Sigmoid colon (tissue), 4 donors: ENCODE data around the gene CCNC.

Source experiments
- EP300 ChIP-seq, 4 donors: sonication (generic); formaldehyde crosslinking; IDR thresholded peaks; one replicate each; pipeline ENCODE4 v1.6.1; 2017; ENCODE audit warnings: antibody characterized with exemption in 4 of 4
- TF ChIP-seq, protein P1 (sequence below), 4 experiments: fragments of 450-650 bp in 3 of 4; fragments of 200-600 bp in 1 of 4; IDR thresholded peaks; one replicate each; pipeline ENCODE4 v1.5.1; 2016 to 2019; ENCODE audit warnings: antibody characterized with exemption in 4 of 4, mild to moderate bottlenecking in 3 of 4, moderate library complexity in 2 of 4

DNA sequence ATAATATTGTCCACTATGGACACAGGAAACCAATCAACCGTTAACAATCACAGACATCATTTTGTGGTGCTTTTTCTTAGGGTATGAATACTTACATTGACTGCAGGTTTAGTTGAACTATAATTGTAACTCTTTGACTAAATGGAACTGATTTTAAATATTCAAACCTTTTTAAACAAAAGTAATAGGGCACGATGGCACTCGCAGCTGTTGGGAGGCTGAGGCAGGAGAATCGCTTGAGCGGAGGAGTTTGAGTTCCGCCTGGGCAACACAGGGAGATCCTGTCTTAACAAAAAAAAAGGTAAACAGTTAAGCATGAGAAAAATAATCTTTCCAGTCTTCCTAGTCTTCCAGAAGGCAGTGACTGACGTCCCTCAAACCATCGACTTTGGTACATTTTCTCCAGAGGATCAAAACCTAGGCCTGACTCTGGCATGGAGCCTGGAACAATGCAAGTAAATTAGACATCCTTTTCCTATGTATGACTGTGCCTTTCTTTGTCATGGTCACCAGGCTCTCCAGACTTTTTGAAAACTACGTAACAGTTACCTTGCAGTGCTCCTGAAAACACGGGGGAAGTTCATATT lies 21.5 kb upstream of the CCNC start:
- TF ChIP-seq, protein P1, sequence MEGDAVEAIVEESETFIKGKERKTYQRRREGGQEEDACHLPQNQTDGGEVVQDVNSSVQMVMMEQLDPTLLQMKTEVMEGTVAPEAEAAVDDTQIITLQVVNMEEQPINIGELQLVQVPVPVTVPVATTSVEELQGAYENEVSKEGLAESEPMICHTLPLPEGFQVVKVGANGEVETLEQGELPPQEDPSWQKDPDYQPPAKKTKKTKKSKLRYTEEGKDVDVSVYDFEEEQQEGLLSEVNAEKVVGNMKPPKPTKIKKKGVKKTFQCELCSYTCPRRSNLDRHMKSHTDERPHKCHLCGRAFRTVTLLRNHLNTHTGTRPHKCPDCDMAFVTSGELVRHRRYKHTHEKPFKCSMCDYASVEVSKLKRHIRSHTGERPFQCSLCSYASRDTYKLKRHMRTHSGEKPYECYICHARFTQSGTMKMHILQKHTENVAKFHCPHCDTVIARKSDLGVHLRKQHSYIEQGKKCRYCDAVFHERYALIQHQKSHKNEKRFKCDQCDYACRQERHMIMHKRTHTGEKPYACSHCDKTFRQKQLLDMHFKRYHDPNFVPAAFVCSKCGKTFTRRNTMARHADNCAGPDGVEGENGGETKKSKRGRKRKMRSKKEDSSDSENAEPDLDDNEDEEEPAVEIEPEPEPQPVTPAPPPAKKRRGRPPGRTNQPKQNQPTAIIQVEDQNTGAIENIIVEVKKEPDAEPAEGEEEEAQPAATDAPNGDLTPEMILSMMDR (IDR thresholded peaks at IDR 0.05), result no peak
- no peak for TF ChIP-seq EP300 (IDR thresholded peaks at IDR 0.05)
